Skin of body (tissue), 2 donors: Measurements from ENCODE around the gene B4GALT6. TPM values are rescaled to one million over a fixed set of nuclear protein-coding genes. Genes with fewer than 3 reads are reported as not detected.
A peak's percentile ranks its signal among the peaks of the same experiment; 100 is the strongest.

Experiments
- DNase-seq: peaks from one replicate; lab custom pipeline; 2025; lab: John Stamatoyannopoulos, UW
- total RNA-seq: library from RNA; depleted of rRNA; stranded (reverse); fragments of >200 nt; gene quantifications from one replicate; pipeline ENCODE4 v1.2.3, GENCODE V29; 2014

Gene B4GALT6
- total RNA-seq, 1 donor from 2014 or later: 4.4 TPM

DNA sequence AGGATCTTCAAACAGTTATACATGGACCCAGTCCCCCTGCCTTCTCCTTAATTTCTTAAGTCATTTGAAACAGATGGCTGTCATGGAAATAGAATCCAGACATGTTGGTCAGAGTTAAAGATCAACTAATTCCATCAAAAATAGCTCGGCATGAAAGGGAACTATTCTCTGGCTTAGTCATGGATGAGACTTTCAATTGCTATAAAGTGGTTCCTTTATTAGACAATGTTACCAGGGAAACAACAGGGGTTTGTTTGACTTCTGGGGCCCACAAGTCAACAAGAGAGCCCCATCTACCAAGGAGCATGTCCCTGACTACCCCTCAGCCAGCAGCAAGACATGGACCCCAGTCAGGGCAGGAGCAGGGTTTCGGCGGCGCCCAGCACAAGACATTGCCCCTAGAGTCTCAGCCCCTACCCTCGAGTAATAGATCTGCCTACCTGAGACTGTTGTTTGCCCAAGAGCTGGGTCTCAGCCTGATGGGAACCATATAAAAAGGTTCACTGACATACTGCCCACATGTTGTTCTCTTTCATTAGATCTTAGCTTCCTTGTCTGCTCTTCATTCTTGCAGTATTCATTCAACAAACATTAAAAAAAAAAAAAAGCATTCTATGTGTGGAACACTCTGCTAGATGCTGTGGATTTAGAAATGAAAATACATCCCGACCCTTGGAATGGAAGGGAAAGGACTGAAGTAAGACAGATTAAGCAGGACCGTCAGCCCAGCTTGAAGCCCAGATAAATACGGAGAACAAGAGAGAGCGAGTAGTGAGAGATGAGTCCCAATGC is 88.1 kb downstream of the B4GALT6 start:
- peak; percentile 82 for DNase-seq

DNA sequence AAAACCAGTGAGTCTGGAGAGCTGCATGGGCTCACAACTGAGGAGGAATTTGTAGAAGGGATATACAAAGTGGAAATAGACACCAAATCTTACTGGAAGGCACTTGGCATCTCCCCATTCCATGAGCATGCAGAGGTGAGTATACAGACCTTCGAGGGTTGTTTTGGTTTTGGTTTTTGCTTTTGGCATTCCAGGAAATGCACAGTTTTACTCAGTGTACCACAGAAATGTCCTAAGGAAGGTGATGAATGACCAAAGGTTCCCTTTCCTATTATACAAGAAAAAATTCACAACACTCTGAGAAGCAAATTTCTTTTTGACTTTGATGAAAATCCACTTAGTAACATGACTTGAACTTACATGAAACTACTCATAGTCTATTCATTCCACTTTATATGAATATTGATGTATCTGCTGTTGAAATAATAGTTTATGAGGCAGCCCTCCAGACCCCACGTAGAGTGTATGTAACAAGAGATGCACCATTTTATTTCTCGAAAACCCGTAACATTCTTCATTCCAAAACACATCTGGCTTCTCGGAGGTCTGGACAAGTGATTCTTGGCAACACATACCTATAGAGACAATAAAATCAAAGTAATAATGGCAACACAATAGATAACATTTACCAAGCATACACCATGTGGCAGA is 89.1 kb downstream of the B4GALT6 start:
- peak; percentile 22 for DNase-seq

- peak; percentile 12 for DNase-seq
Measured at GRCh38 chr18:31592506-31593157, 91.7 kb downstream of the B4GALT6 start.

DNA sequence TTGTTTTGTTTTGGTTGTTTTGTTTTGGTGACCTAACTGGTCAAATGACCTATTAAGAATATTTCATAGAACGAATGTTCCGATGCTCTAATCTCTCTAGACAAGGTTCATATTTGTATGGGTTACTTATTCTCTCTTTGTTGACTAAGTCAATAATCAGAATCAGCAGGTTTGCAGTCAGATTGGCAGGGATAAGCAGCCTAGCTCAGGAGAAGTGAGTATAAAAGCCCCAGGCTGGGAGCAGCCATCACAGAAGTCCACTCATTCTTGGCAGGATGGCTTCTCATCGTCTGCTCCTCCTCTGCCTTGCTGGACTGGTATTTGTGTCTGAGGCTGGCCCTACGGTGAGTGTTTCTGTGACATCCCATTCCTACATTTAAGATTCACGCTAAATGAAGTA is 92.8 kb downstream of the B4GALT6 start, which contains the start of gene TTR:
Gene TTR (plus strand): TSS at position 250 of the 400 bp plus-strand sequence. CDS start 26 bp downstream, at position 276.
- DNase-seq: no peak

DNA sequence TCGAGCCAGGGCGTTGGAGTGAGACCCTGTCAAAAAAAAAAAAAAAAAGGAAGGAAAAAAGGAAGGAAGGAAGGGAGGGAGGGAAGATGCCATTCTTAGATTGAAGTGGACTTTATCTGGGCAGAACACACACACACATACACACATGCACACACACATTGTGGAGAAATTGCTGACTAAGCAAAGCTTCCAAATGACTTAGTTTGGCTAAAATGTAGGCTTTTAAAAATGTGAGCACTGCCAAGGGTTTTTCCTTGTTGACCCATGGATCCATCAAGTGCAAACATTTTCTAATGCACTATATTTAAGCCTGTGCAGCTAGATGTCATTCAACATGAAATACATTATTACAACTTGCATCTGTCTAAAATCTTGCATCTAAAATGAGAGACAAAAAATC is 93.3 kb downstream of the B4GALT6 start:
- no peak for DNase-seq

- no peak for DNase-seq
Measured at GRCh38 chr18:31590570-31590969, 93.8 kb downstream of the B4GALT6 start.

DNA sequence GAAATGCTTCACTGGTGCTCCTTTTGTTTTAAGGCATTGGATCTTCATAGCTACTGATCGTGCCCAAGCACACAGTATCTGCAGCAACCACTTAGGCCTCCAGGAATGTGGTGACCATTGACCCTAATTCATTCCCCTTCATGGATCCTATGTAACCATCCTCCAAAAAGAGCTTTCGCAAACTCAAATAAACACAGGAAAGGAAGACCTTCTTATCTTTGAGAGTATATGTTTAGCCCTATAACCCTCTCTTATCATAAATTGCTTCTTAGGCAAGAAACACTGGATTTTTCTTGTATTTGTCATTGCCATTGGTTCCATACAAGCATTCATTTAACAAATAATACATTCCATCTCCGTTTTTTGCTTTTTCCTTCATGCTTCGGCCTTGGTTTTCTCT is 96.9 kb downstream of the B4GALT6 start:
- no peak for DNase-seq

DNA sequence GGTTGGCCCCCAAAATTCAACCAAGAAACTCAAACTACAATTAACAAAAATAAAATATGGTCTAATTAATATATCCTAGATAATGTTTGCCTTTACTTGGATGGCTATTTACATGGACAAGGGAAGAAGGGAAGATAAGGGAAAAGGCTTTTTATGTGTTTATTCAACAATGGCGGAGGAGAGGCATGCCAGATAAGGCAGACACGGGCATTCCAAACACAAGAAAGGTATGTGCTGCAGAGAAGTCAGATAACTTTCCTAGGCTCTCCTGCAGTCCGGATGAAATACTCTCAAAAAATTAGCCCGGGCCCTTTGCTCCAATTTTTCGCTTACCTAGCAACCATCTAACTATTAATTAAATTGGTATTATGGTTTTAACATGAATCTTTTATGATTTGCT is 97.8 kb downstream of the B4GALT6 start:
- no peak for DNase-seq

DNA sequence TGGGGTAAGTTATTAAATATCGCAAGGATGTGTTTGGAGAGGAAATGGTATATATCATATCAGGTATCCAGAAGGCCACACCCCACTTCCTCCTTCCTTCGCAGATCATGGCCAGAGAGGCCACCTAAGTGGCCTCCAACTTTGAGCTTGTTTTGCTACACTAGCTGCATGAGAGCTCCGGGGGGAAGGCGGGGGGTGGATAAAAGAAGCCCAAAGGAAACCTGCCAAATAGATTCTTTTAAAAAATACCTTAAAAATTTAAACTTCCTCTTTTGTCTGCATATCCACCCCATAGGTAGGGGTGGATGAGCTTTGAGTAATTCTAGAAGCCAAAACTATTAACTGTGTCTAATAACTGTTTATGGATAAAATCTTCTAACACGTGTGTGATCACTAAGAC is 98.4 kb downstream of the B4GALT6 start:
- no peak for DNase-seq

DNA sequence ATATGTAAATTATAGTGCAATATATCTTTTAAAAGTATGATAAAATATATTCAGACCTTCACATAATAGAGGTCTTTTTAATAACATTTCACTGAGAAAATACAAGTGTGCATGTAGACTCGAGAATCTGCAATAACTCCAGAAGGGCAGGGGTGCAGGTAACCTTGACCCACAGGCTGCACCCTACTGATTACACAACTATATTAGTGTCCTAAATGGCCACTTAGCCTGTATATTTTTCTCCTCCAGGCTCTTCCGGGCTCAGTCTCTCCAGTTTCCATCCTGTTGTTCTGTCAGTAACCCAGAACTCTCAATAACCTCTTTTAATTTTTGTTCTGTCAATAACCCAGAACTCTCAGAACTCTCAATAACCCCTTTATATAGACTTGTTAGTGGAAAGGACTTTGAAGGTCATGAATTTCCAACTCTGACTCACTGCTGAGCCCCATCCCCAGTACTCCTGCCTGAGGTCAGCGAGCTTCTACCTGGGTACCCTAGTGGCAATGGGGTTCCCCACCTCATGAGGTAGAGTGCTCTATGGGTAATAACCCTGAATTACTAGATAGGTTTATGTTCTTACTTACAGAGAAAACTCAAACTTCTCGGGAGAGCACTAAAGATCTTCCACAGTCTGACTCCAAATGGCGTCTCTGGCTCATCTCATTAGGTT is 101.1 kb downstream of the B4GALT6 start:
- no peak for DNase-seq

DNA sequence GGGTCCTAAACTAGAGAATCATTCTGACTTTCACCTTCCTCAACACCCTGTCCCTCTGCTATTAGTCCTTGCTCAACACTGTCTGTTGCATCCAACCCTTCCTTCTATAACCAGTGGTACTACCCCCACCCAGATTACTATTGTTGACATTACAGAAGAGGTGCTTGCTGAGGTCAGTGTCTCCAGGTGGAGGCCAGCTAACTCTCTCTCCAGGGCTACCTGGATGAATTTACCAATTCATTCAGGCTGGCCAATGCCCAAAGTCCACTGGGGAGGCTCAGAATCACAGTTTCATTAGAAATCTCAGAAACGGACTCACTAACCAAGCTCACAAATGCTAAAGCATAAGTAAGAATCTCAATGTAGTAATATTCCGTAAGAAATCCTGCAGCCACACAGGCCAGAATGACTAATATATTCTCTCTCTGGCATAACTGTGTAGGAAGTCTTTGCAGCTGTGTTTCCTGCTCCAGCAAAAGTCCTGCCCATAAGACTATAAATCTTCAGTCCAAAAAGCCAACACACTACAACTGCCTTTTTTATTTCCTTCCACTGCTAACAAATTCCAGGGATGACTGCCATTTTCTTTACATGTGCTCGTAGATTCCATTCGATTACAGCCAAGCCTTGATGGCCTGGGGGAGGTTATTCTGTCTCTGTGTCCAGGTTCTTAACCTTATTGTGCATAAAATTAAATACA is 102.7 kb downstream of the B4GALT6 start:
- DNase-seq: peak; percentile 32

- no peak for DNase-seq
Measured at GRCh38 chr18:31579375-31579774, 105.0 kb downstream of the B4GALT6 start.

GRCh38 chr18:31578126-31578525 is 106.3 kb downstream of the B4GALT6 start:
- no peak for DNase-seq

DNA sequence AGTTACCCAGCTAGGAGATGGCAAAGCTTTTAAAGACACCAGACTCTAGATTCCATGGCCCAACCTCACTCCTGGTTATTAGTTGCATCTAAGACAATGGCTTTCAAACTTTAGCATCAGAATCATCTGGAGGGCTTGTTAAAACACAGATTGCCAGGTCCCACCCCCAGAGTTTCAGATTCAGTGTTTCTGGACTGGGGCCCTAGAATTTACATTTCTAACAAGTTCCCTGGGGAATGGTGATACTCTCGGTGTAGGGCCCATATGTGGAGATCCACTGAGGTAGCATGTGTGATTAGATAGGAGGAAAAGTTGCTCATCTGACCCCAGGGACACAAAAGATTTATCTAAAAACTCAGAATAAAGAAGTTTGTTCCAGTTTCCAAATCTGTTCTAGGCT is 107.2 kb downstream of the B4GALT6 start:
- no peak for DNase-seq

DNA sequence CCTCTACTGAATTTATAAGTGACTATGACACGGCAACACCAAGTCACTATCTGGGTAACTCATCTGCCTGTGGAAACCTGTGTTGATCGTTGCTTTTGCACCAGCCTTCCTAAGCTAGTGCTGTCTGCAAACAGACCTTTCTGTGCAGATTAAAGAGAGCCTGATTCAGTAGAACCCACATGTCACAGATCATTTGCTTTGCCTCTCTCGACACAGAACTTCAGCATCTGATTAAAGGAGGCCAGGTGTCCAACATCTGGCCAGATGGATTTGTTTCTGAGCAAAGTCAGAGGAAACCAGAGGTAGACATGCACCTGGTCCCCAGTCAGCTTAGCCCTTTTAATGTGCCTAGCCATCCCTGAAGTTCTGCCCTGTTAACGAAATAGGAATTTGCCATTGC is 107.7 kb downstream of the B4GALT6 start:
- DNase-seq: no peak

- DNase-seq: no peak
Measured at GRCh38 chr18:31575515-31576257, 108.7 kb downstream of the B4GALT6 start.

DNA sequence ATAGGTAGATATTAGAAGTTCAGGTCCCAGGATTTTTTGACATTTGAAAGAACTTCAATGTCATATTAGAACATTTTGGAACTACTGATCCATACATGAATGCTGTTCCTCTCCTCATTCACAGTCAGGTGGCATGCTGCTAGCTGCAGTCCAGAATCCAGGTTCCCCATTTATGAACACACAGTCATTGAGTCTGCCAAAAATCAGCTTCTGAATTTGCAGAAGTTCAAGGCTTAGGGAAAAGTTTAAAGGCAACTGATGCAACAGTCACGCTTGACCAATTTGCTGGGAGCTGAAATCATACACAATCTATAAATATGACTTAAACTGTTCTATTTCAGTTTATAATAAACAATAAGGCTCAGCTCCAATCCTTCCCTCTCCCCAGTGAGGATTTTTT is 110.0 kb downstream of the B4GALT6 start:
- no peak for DNase-seq
